H9 (cell line): ENCODE data around the gene IGSF9. TPM values are rescaled to one million over a fixed set of nuclear protein-coding genes. Genes with fewer than 3 reads are reported as not detected.

ENCODE experiments used
- DNase-seq: peaks from one replicate; pipeline ENCODE4 v3.0.0-alpha.2; 2017
- H2AFZ ChIP-seq: one replicate; pipeline ENCODE4 v1.6.1; 2013; ENCODE audit warnings: mild to moderate bottlenecking, low read length, control low read depth, moderate library complexity
- H2AK5ac ChIP-seq: 2 replicates; pipeline ENCODE4 v1.6.1; 2013; ENCODE audit warnings: low read length, control low read depth, mixed read lengths; ENCODE audit not compliant: insufficient read length
- H2BK120ac ChIP-seq: one replicate; pipeline ENCODE4 v1.6.1; 2013; ENCODE audit warnings: low read depth, mild to moderate bottlenecking, low read length, control low read depth, inconsistent platforms; ENCODE audit not compliant: poor library complexity, severe bottlenecking
- H2BK12ac ChIP-seq: 2 replicates; pipeline ENCODE4 v1.6.1; 2013; ENCODE audit warnings: low read length, control low read depth, mixed read lengths, low read depth; ENCODE audit not compliant: insufficient read length
- H2BK15ac ChIP-seq: 2 replicates; pipeline ENCODE4 v1.6.1; 2013; ENCODE audit warnings: low read depth, low read length, control low read depth
- H2BK20ac ChIP-seq: one replicate; pipeline ENCODE4 v1.6.1; 2013; ENCODE audit warnings: low read depth, mild to moderate bottlenecking, low read length, control low read depth, inconsistent platforms; ENCODE audit not compliant: poor library complexity, severe bottlenecking
- H2BK5ac ChIP-seq: 2 replicates; pipeline ENCODE4 v1.6.1; 2013; ENCODE audit warnings: low read length, control low read depth, mixed read lengths; ENCODE audit not compliant: insufficient read length
- H3K14ac ChIP-seq: 2 replicates; pipeline ENCODE4 v1.6.1; 2013; ENCODE audit warnings: low read length, control low read depth; ENCODE audit not compliant: insufficient read depth
- H3K18ac ChIP-seq: 2 replicates; pipeline ENCODE4 v1.6.1; 2013; ENCODE audit warnings: low read depth, mild to moderate bottlenecking, mixed read lengths, low read length, control low read depth; ENCODE audit not compliant: insufficient read length
- H3K23ac ChIP-seq: 2 replicates; pipeline ENCODE4 v1.6.1; 2013; ENCODE audit warnings: low read length, control low read depth, mixed read lengths, low read depth; ENCODE audit not compliant: insufficient read length
- H3K23me2 ChIP-seq: 2 replicates; pipeline ENCODE4 v1.6.1; 2013; ENCODE audit warnings: low read depth, mild to moderate bottlenecking, mixed read lengths, low read length, control low read depth; ENCODE audit not compliant: insufficient read length, poor library complexity, severe bottlenecking
- H3K27ac ChIP-seq: 2 replicates; pipeline ENCODE4 v1.5.1; 2013; ENCODE audit warnings: low read length, control low read depth, mixed read lengths, low read depth; ENCODE audit not compliant: insufficient read length
- H3K27me3 ChIP-seq: 2 replicates; pipeline ENCODE4 v1.6.1; 2013; ENCODE audit warnings: low read length, control low read depth, inconsistent platforms; ENCODE audit not compliant: insufficient read depth
- H3K4ac ChIP-seq: 2 replicates; pipeline ENCODE4 v1.6.1; 2013; ENCODE audit warnings: low read depth, mild to moderate bottlenecking, control low read depth, inconsistent platforms, low read length, moderate library complexity
- H3K4me1 ChIP-seq: 2 replicates; pipeline ENCODE4 v1.6.1; 2013; ENCODE audit warnings: low read length, control low read depth, inconsistent platforms; ENCODE audit not compliant: insufficient read depth
- H3K4me2 ChIP-seq: 2 replicates; pipeline ENCODE4 v1.6.1; 2013; ENCODE audit warnings: low read length, control low read depth, mixed read lengths; ENCODE audit not compliant: insufficient read length, insufficient read depth
- H3K56ac ChIP-seq: 2 replicates; pipeline ENCODE4 v1.6.1; 2013; ENCODE audit warnings: low read depth, mild to moderate bottlenecking, mixed read lengths, low read length, control low read depth; ENCODE audit not compliant: insufficient read length
- H3K79me1 ChIP-seq: 2 replicates; pipeline ENCODE4 v1.6.1; 2013; ENCODE audit warnings: low read depth, mild to moderate bottlenecking, moderate library complexity, low read length, control low read depth, inconsistent platforms; ENCODE audit not compliant: insufficient read depth, poor library complexity, severe bottlenecking
- H3K79me2 ChIP-seq: 2 replicates; pipeline ENCODE4 v1.6.1; 2013; ENCODE audit warnings: low read length, control low read depth, inconsistent platforms; ENCODE audit not compliant: insufficient read depth
- H3K9ac ChIP-seq: 2 replicates; pipeline ENCODE4 v1.6.1; 2013; ENCODE audit warnings: low read length, control low read depth, mixed read lengths; ENCODE audit not compliant: insufficient read length; ENCODE audit errors: extremely low read depth
- H3K9me3 ChIP-seq: one replicate; pipeline ENCODE4 v1.6.1; 2013; ENCODE audit warnings: low read depth, low read length, inconsistent platforms; ENCODE audit not compliant: control insufficient read depth
- H3T11ph ChIP-seq: one replicate; pipeline ENCODE4 v1.6.1; 2013; ENCODE audit warnings: mild to moderate bottlenecking, low read length, control low read depth, inconsistent platforms
- H4K20me1 ChIP-seq: one replicate; pipeline ENCODE4 v1.6.1; 2013; ENCODE audit not compliant: control insufficient read depth, insufficient read length, insufficient read depth
- H4K5ac ChIP-seq: 2 replicates; pipeline ENCODE4 v1.6.1; 2013; ENCODE audit warnings: low read depth, mild to moderate bottlenecking, mixed read lengths, low read length, control low read depth; ENCODE audit not compliant: insufficient read length
- H4K8ac ChIP-seq: replicated peaks from 2 replicates; pipeline ENCODE4 v1.6.1; 2013; ENCODE audit warnings: low read length, control low read depth, mixed read lengths, low read depth; ENCODE audit not compliant: insufficient read length
- H4K91ac ChIP-seq: 2 replicates; pipeline ENCODE4 v1.6.1; 2013; ENCODE audit warnings: low read depth, mild to moderate bottlenecking, moderate library complexity, mixed read lengths, low read length, control low read depth; ENCODE audit not compliant: insufficient read length
- H3K27ac Mint-ChIP-seq, 3 experiments: 2 replicates in 2 of 3; 3 replicates in 1 of 3; pipeline ENCODE4 v1.8.0; 2020 to 2021; ENCODE audit warnings: mixed read lengths in 3 of 3, mild to moderate bottlenecking in 1 of 3, moderate library complexity in 1 of 3
- H3K27me3 Mint-ChIP-seq: 2 replicates; pipeline ENCODE4 v1.8.0; 2021; ENCODE audit warnings: low read depth, mild to moderate bottlenecking, moderate library complexity, mixed read lengths
- H3K36me3 Mint-ChIP-seq, 3 experiments: 2 replicates in 2 of 3; 3 replicates in 1 of 3; pipeline ENCODE4 v1.8.0; 2020 to 2021; ENCODE audit warnings: low read depth in 3 of 3, mixed read lengths in 3 of 3; ENCODE audit not compliant: insufficient read depth in 1 of 3
- H3K4me1 Mint-ChIP-seq, 2 experiments: 2 replicates each; pipeline ENCODE4 v1.8.0; 2020; ENCODE audit warnings: mixed read lengths in 2 of 2
- H3K4me3 Mint-ChIP-seq, 2 experiments: 2 replicates in 1 of 2; 3 replicates in 1 of 2; pipeline ENCODE4 v1.8.0; 2020 to 2021; ENCODE audit warnings: mild to moderate bottlenecking in 2 of 2, mixed read lengths in 2 of 2, moderate library complexity in 1 of 2
- H3K9me3 Mint-ChIP-seq, 2 experiments: 2 replicates in 1 of 2; 3 replicates in 1 of 2; pipeline ENCODE4 v1.8.0; 2020; ENCODE audit warnings: mild to moderate bottlenecking in 2 of 2, mixed read lengths in 2 of 2, moderate library complexity in 1 of 2
- WGBS: extraction: QIAGEN DNeasy Blood & Tissue Kit; methylation state at CpG from one replicate; pipeline ENCODE4 v1.1.7; 2013; ENCODE audit warnings: missing lambda C conversion rate, low lambda C conversion rate, mixed read lengths; ENCODE audit not compliant: insufficient read length; ENCODE audit errors: extremely low coverage; 5-methylcytosine and 5-hydroxymethylcytosine counted together
- total RNA-seq: library from RNA; stranded (reverse); gene quantifications from 2 replicates; pipeline ENCODE4 v1.2.1, GENCODE V29; 2021
- TF ChIP-seq, protein P1 (sequence below): fragments of 200-600 bp; sonication (generic); conservative IDR thresholded peaks from 3 replicates; pipeline ENCODE4 v1.8.0; 2021; ENCODE audit warnings: antibody characterized with exemption, mild to moderate bottlenecking

The IGSF9 gene
- total RNA-seq, 1 experiment from 2014 or later: 11.3 TPM

DNA sequence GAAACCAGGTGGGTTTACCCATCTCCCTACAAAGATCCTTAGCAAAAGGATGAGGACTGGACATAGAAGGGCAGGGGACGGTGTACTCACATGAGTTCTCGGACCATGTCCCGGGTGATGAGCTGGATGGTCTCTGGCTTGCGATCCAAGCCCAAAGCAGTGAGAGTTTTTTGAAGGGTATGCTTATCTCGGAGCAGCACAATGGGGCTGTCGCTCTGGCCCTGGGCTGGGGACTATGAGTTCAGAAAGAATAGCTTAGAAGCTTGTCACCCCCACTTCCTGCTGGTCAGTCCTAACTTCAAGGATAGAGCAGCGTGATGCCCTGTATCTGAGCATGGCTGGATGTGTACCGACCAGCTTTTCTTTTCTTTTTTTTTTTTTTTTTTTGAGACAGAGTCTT lies 55.0 kb downstream of the IGSF9 start:
- no peak overlapping the region for H3K18ac ChIP-seq
- Mint-ChIP-seq H3K27ac (no peak overlapping the region), H3K4me1 (peaks cover 11% of the 10 kb centered on the region in 2 experiments), H3K4me3 (no peak overlapping the region), H3K27me3 (peaks cover 2% of the 10 kb centered on the region; the same call in 1 of the 2 replicates), H3K36me3 (no peaks in the 10 kb centered on the region), H3K9me3 (no peaks in the 10 kb centered on the region)
- H3T11ph ChIP-seq: no peak overlapping the region
- no peaks in the 10 kb centered on the region for H3K27me3 ChIP-seq
- H3K4me2 ChIP-seq: no peak overlapping the region
- WGBS: no CpG with 5 or more reads among the region's 8 CpGs
- no peak overlapping the region for H4K91ac ChIP-seq
- no peaks in the 10 kb centered on the region for H3K23me2 ChIP-seq
- H4K8ac ChIP-seq: no peak overlapping the region
- no peak overlapping the region for H2BK5ac ChIP-seq
- no peaks in the 10 kb centered on the region for H3K79me2 ChIP-seq
- H3K9ac ChIP-seq: no peak overlapping the region
- H2BK15ac ChIP-seq: no peak overlapping the region
- TF ChIP-seq, protein P1, sequence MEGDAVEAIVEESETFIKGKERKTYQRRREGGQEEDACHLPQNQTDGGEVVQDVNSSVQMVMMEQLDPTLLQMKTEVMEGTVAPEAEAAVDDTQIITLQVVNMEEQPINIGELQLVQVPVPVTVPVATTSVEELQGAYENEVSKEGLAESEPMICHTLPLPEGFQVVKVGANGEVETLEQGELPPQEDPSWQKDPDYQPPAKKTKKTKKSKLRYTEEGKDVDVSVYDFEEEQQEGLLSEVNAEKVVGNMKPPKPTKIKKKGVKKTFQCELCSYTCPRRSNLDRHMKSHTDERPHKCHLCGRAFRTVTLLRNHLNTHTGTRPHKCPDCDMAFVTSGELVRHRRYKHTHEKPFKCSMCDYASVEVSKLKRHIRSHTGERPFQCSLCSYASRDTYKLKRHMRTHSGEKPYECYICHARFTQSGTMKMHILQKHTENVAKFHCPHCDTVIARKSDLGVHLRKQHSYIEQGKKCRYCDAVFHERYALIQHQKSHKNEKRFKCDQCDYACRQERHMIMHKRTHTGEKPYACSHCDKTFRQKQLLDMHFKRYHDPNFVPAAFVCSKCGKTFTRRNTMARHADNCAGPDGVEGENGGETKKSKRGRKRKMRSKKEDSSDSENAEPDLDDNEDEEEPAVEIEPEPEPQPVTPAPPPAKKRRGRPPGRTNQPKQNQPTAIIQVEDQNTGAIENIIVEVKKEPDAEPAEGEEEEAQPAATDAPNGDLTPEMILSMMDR: no peak
- no peak for DNase-seq
- H3K4ac ChIP-seq: no peak overlapping the region
- no peaks in the 10 kb centered on the region for H3K4me1 ChIP-seq
- H3K9me3 ChIP-seq: no peaks in the 10 kb centered on the region
- no peaks in the 10 kb centered on the region for H3K79me1 ChIP-seq
- H2AFZ ChIP-seq: no peak overlapping the region
- no peak overlapping the region for H2BK12ac ChIP-seq
- no peak overlapping the region for H3K23ac ChIP-seq
- no peak overlapping the region for H3K14ac ChIP-seq
- no peak overlapping the region for H3K27ac ChIP-seq
- H2AK5ac ChIP-seq: no peak overlapping the region
- no peak overlapping the region for H2BK120ac ChIP-seq
- no peaks in the 10 kb centered on the region for H4K20me1 ChIP-seq
- no peak overlapping the region for H2BK20ac ChIP-seq
- no peak overlapping the region for H3K56ac ChIP-seq
- H4K5ac ChIP-seq: no peak overlapping the region
